Prostate gland (tissue), 2 donors: ENCODE measurements around the gene SIGLEC6. TPM values are rescaled to one million over a fixed set of nuclear protein-coding genes. Genes with fewer than 3 reads are reported as not detected.
"Not testable (repeated sequence)": the region's sequence is repeated elsewhere in the genome, so short reads cannot be mapped to it uniquely, and the experiment has no call there.

Experiments
- DNase-seq: peaks from one replicate; pipeline ENCODE4 v3.0.0-alpha.2; 2019; ENCODE audit warnings: low spot score
- H3K27ac ChIP-seq, 2 donors: fragments of 200-600 bp; sonication (generic); 2 replicates each; pipeline ENCODE4 v1.5.1; 2017 to 2019
- H3K27me3 ChIP-seq: fragments of 200-600 bp; sonication (generic); replicated peaks from 2 replicates; pipeline ENCODE4 v1.5.1; 2019; ENCODE audit not compliant: insufficient read depth
- H3K36me3 ChIP-seq, 2 donors: fragments of 200-600 bp; sonication (generic); 1 replicate in 1 of 2; 2 replicates in 1 of 2; pipeline versions ENCODE4 v1.5.1 to v1.8.1; 2017 to 2019
- H3K4me1 ChIP-seq: fragments of 200-600 bp; sonication (generic); replicated peaks from 2 replicates; pipeline ENCODE4 v1.5.1; 2019
- H3K4me3 ChIP-seq, 2 donors: fragments of 200-600 bp; sonication (generic); 2 replicates each; pipeline ENCODE4 v1.5.1; 2017 to 2019
- H3K9me3 ChIP-seq: fragments of 200-600 bp; sonication (generic); 2 replicates; pipeline ENCODE4 v1.5.1; 2017
- POLR2A ChIP-seq: fragments of 450-650 bp; IDR thresholded peaks from one replicate; pipeline ENCODE4 v1.6.1; 2016; ENCODE audit warnings: antibody characterized with exemption, mild to moderate bottlenecking
- POLR2AphosphoS5 ChIP-seq: sonication (generic); formaldehyde crosslinking; IDR thresholded peaks from one replicate; pipeline ENCODE4 v1.6.1; 2017; ENCODE audit warnings: antibody characterized with exemption
- WGBS: methylation state at CpG from one replicate; pipeline ENCODE4 v1.1.5; 2018; 5-methylcytosine and 5-hydroxymethylcytosine counted together
- intact Hi-C: fragments of 100-400 bp; cut with DNase I; formaldehyde crosslinking; loops from one replicate; pipeline ENCODE4 v1.14.2; 2022
- total RNA-seq, 2 donors: library from RNA; depleted of rRNA; stranded (reverse); fragments of >200 nt; gene quantifications; one replicate each; pipeline ENCODE4 v1.1.0, GENCODE V29; 2016
- TF ChIP-seq, protein P1 (sequence below), 4 experiments: fragments of 200-600 bp in 2 of 4; fragments of 450-650 bp in 2 of 4; sonication (generic) in 2 of 4; IDR thresholded peaks; 1 replicate in 3 of 4; 2 replicates in 1 of 4; pipeline ENCODE4 v1.5.1; 2016 to 2019; ENCODE audit warnings: antibody characterized with exemption in 4 of 4, mild to moderate bottlenecking in 2 of 4, moderate library complexity in 2 of 4

The SIGLEC6 gene
- total RNA-seq, 2 donors from 2014 or later: 0.68 TPM; not detected in 1

DNA sequence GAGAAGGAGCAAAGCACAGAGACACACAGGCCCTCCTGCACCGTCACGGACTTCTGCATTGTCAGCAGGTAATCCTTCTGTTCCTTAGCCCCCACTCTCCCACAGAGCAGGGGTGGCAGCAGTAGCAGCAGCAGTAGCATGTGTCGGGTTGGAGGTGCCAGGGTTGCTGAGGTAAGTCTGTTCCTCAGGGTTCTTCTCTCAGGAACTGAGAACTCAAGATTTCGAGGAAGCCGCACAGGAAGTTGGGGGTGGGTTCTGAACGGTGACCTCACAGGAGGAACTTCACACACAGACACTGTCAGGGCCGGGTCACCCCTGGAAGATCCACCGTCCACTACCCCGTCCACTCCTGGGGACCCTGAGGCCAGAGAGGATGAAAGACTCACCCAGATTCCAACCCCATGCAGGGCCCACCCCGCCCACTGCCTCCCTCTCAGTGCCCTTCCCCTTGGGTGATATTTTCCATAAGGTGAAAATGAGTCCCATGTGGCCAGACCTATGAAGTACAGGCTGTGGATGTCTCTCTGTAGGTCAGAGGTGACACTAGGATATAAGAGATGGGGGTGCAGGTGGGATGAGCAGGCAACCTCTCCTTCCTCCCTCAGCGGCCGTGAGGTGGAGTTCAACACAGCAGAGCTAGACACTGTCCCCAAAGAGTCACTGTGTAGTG is 29.7 kb downstream of the SIGLEC6 start, which contains the start of gene SIGLEC12:
TSS of gene SIGLEC12 (minus strand) at position 207 of the 670 bp plus-strand sequence. CDS start at position 140, 67 bp downstream.
- intact Hi-C loops: no loop called here
- H3K4me3 ChIP-seq: no peak within 1 kb of the TSS
- H3K36me3 ChIP-seq: no peaks in the 10 kb centered on the region
- H3K9me3 ChIP-seq: no peaks in the 10 kb centered on the region
- WGBS: 76% methylated on average over 12 of the region's 12 CpGs
- no peaks in the 10 kb centered on the region for H3K4me1 ChIP-seq
- no peak for TF ChIP-seq POLR2A
- no peak for TF ChIP-seq POLR2AphosphoS5
- TF ChIP-seq, protein P1, sequence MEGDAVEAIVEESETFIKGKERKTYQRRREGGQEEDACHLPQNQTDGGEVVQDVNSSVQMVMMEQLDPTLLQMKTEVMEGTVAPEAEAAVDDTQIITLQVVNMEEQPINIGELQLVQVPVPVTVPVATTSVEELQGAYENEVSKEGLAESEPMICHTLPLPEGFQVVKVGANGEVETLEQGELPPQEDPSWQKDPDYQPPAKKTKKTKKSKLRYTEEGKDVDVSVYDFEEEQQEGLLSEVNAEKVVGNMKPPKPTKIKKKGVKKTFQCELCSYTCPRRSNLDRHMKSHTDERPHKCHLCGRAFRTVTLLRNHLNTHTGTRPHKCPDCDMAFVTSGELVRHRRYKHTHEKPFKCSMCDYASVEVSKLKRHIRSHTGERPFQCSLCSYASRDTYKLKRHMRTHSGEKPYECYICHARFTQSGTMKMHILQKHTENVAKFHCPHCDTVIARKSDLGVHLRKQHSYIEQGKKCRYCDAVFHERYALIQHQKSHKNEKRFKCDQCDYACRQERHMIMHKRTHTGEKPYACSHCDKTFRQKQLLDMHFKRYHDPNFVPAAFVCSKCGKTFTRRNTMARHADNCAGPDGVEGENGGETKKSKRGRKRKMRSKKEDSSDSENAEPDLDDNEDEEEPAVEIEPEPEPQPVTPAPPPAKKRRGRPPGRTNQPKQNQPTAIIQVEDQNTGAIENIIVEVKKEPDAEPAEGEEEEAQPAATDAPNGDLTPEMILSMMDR (IDR thresholded peaks at IDR 0.05): no peak
- DNase-seq: no peak
- no peak within 1 kb of the TSS for H3K27ac ChIP-seq
- H3K27me3 ChIP-seq: no peaks in the 10 kb centered on the region

DNA sequence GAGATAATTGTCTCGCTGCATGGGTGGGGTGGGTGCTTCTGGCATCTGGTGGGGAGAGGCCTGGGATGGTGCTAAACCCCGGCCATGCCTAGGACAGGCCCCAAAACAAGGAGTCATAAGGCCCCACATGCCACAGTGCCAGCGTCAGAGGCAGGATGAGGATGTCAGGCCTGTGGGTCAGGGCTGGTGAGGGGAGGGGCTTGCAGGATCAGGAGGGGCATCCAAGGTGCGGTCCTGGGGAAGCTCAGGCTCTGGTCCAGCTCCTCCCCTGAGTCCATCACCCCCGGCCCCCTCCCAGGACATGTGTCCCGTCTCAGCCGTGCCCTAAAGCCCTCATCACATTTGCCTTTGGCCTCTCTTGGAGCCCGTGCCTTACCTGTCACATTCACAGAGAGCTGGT is 30.5 kb downstream of the SIGLEC6 start:
- H3K4me3 ChIP-seq, H3K27ac ChIP-seq, H3K27me3 ChIP-seq, H3K9me3 ChIP-seq, intact Hi-C loops, H3K4me1 ChIP-seq, H3K36me3 ChIP-seq, DNase-seq: not testable (repeated sequence)
- 53% methylated on average over 8 of the region's 8 CpGs for WGBS

DNA sequence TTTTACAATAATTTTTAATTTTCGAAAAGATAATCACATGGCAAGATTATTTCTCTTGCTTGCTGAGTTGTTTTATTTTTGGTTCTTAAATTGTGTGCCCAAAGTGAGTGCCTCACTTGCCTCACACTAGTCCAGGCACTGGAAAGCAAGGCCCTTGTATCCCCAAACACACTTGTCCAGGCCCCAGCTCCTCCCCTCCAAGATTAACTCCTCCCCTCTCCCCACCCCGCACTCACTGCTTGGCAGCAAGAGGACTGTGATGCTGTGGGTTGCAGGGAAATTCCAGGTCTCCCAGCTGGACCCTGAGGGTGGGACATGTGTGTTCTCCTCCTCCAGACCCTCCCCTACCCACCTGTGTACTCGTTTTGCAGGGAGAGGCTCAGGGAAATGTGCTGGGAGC is 33.8 kb downstream of the SIGLEC6 start:
- H3K4me1 ChIP-seq: no peaks in the 10 kb centered on the region
- no peak for DNase-seq
- WGBS: 36% methylated on average over 3 of the region's 3 CpGs
- no peaks in the 10 kb centered on the region for H3K36me3 ChIP-seq
- TF ChIP-seq POLR2AphosphoS5 (no peak), POLR2A (no peak)
- TF ChIP-seq, protein P1 (IDR thresholded peaks at IDR 0.05): no peak
- no peaks in the 10 kb centered on the region for H3K27me3 ChIP-seq
- H3K4me3 ChIP-seq: no peak overlapping the region
- intact Hi-C loops: no loop called here
- H3K27ac ChIP-seq: no peak overlapping the region
- H3K9me3 ChIP-seq: no peaks in the 10 kb centered on the region

DNA sequence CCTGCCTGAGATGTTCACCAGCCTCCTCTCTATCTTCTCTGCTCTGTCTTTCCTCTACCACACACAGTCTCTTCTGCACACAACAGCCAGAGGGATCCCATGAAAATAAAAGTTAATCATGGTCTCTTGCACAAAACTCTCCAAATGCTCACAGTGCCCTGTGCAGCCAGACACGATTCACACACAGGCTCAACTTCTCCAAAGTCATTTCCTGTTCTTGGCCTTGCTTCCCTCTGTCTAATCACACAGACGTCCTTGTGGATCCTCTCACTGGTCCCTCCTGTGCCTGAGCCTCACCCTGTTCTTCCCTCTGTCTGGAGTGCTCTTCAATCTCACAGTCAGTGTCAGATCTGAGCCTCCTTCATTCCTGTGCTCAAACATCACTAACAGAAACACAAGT is 37.7 kb downstream of the SIGLEC6 start:
- no peak overlapping the region for H3K27ac ChIP-seq
- TF ChIP-seq POLR2AphosphoS5: no peak
- TF ChIP-seq, protein P1 (IDR thresholded peaks at IDR 0.05): no peak
- no peak for TF ChIP-seq POLR2A
- H3K9me3 ChIP-seq: no peaks in the 10 kb centered on the region
- DNase-seq: no peak
- no peaks in the 10 kb centered on the region for H3K4me1 ChIP-seq
- no peaks in the 10 kb centered on the region for H3K27me3 ChIP-seq
- intact Hi-C loops: no loop called here
- no peaks in the 10 kb centered on the region for H3K36me3 ChIP-seq
- H3K4me3 ChIP-seq: no peak overlapping the region
- 44% methylated on average over 2 of the region's 2 CpGs for WGBS

DNA sequence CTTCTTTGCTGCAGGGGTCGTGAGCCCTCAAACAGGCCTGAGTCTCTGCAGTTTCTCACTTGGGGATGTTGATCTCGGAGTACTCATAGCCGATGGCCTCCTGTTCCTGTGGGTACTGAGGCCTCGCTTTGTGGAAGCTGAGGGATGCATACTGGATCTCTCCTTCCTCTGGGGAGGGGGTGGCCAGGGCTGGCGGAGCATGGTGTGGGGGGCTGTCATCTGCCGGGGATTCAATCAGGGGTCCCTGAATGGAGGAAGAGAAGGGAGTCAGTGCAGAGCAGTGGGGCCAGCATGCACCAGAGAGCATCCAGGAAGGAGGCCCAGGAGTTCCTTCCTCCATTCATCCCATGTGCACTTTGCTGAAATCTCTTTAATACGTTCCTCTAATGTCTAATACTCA is 39.9 kb downstream of the SIGLEC6 start:
- TF ChIP-seq, protein P1 (IDR thresholded peaks at IDR 0.05): no peak
- TF ChIP-seq POLR2A (no peak), POLR2AphosphoS5 (no peak)
- H3K9me3 ChIP-seq: no peaks in the 10 kb centered on the region
- WGBS: 85% methylated on average over 7 of the region's 7 CpGs
- no peak overlapping the region for H3K4me3 ChIP-seq
- no peaks in the 10 kb centered on the region for H3K27me3 ChIP-seq
- no peaks in the 10 kb centered on the region for H3K4me1 ChIP-seq
- DNase-seq: no peak
- H3K27ac ChIP-seq: no peak overlapping the region
- intact Hi-C loops: no loop called here
- H3K36me3 ChIP-seq: no peaks in the 10 kb centered on the region
